ENCODE measurements around the gene RPL32.
"Not testable (repeated sequence)": the region's sequence is repeated elsewhere in the genome, so short reads cannot be mapped to it uniquely, and the experiment has no call there.

The RPL32 gene

GRCh38 chr3:12799525-12800440, 41.6 kb downstream of the RPL32 start:
- H3K9me3 ChIP-seq (ENCODE audit: control insufficient read depth in 1 of 2, low read length in 2 of 2): no peaks in the 10 kb centered on the region
- no peak overlapping the region for H3K27ac ChIP-seq (ENCODE audit: low read length)
- peaks cover 0 to 24% of the 10 kb centered on the region in 2 donors for H3K4me1 ChIP-seq (ENCODE audit: control insufficient read depth in 1 of 2, insufficient read depth in 2 of 2, low read length in 2 of 2)
- H3K36me3 ChIP-seq (ENCODE audit: control insufficient read depth in 1 of 2, insufficient read depth in 2 of 2, low read length in 2 of 2): peaks cover 6 to 22% of the 10 kb centered on the region in 2 donors
- H3K4me3 ChIP-seq (ENCODE audit: low read depth in 1 of 2, low read length in 2 of 2): no peak overlapping the region
- H3K27me3 ChIP-seq (ENCODE audit: low read depth, low read length): no peaks in the 10 kb centered on the region

GRCh38 chr3:12798559-12799179, 42.7 kb downstream of the RPL32 start:
- H3K4me3 ChIP-seq (ENCODE audit: low read depth in 1 of 2, low read length in 2 of 2): no peak overlapping the region
- no peaks in the 10 kb centered on the region for H3K9me3 ChIP-seq (ENCODE audit: control insufficient read depth in 1 of 2, low read length in 2 of 2)
- H3K4me1 ChIP-seq (ENCODE audit: control insufficient read depth in 1 of 2, insufficient read depth in 2 of 2, low read length in 2 of 2): peaks cover 0 to 24% of the 10 kb centered on the region in 2 donors
- no peak overlapping the region for H3K27ac ChIP-seq (ENCODE audit: low read length)
- H3K36me3 ChIP-seq (ENCODE audit: control insufficient read depth in 1 of 2, insufficient read depth in 2 of 2, low read length in 2 of 2): peaks cover 6 to 12% of the 10 kb centered on the region in 2 donors
- H3K27me3 ChIP-seq (ENCODE audit: low read depth, low read length): no peaks in the 10 kb centered on the region

- H3K36me3 ChIP-seq (ENCODE audit: control insufficient read depth in 1 of 2, insufficient read depth in 2 of 2, low read length in 2 of 2): peaks cover 0 to 6% of the 10 kb centered on the region in 2 donors
- H3K27me3 ChIP-seq (ENCODE audit: low read depth, low read length): no peaks in the 10 kb centered on the region
- no peak overlapping the region for H3K4me3 ChIP-seq (ENCODE audit: low read depth in 1 of 2, low read length in 2 of 2)
- H3K4me1 ChIP-seq (ENCODE audit: control insufficient read depth in 1 of 2, insufficient read depth in 2 of 2, low read length in 2 of 2): peaks cover 0 to 24% of the 10 kb centered on the region in 2 donors
- H3K9me3 ChIP-seq (ENCODE audit: control insufficient read depth in 1 of 2, low read length in 2 of 2): no peaks in the 10 kb centered on the region
- no peak overlapping the region for H3K27ac ChIP-seq (ENCODE audit: low read length)
These were observed 43.3 kb downstream of the RPL32 start for GRCh38 chr3:12797892-12798558.

GRCh38 chr3:12797124-12797891, 44.1 kb downstream of the RPL32 start:
- H3K27ac ChIP-seq (ENCODE audit: low read length): no peak overlapping the region
- H3K4me3 ChIP-seq (ENCODE audit: low read depth in 1 of 2, low read length in 2 of 2): peak overlapping the region in 1 of 2 donors; percentile 78
- no peaks in the 10 kb centered on the region for H3K9me3 ChIP-seq (ENCODE audit: control insufficient read depth in 1 of 2, low read length in 2 of 2)
- H3K4me1 ChIP-seq (ENCODE audit: control insufficient read depth in 1 of 2, insufficient read depth in 2 of 2, low read length in 2 of 2): peaks cover 0 to 24% of the 10 kb centered on the region in 2 donors
- H3K36me3 ChIP-seq (ENCODE audit: control insufficient read depth in 1 of 2, insufficient read depth in 2 of 2, low read length in 2 of 2): peaks cover 0 to 3% of the 10 kb centered on the region in 2 donors
- no peaks in the 10 kb centered on the region for H3K27me3 ChIP-seq (ENCODE audit: low read depth, low read length)

GRCh38 chr3:12796171-12797123, 44.9 kb downstream of the RPL32 start, which contains the start of gene CAND2:
CAND2 (plus strand) TSS chr3:12796680; CDS start chr3:12796721, 41 bp downstream.
- Histone ChIP-seq H3K27me3 (ENCODE audit: low read depth, low read length) (no peaks in the 10 kb centered on the region), H3K36me3 (ENCODE audit: control insufficient read depth in 1 of 2, insufficient read depth in 2 of 2, low read length in 2 of 2) (no peaks in the 10 kb centered on the region), H3K4me1 (ENCODE audit: control insufficient read depth in 1 of 2, insufficient read depth in 2 of 2, low read length in 2 of 2) (peaks cover 0 to 24% of the 10 kb centered on the region in 2 donors), H3K9me3 (ENCODE audit: control insufficient read depth in 1 of 2, low read length in 2 of 2) (no peaks in the 10 kb centered on the region), H3K27ac (ENCODE audit: low read length) (no peak within 1 kb of the TSS), H3K4me3 (ENCODE audit: low read depth in 1 of 2, low read length in 2 of 2) (peak within 1 kb of the TSS; percentile 62 to 78)

DNA sequence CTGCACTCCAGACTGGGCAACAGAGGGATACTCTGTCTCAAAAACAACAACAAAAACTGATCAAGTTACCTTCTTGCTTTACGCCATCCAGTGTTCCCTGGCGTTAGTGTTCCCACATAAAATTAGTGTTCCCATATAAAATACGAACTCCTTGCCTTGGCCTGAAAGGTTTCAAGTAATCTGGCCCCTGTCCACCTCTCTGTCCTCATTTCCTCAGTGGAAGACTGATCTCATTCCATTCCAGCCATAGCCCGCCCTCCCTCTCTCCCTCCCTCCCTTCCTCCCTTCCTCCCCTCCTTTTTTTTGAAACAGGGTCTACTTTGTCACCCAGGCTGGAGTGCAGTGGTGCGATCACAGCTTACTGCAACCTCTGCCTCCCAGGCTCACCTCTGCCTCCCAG, 47.7 kb downstream of the RPL32 start:
- no peaks in the 10 kb centered on the region for H3K27me3 ChIP-seq (ENCODE audit: low read depth, low read length)

GRCh38 chr3:12791430-12791829, 49.9 kb downstream of the RPL32 start:
- Histone ChIP-seq H3K27ac (ENCODE audit: low read length) (no peak overlapping the region), H3K9me3 (ENCODE audit: control insufficient read depth in 1 of 2, low read length in 2 of 2) (no peaks in the 10 kb centered on the region), H3K36me3 (ENCODE audit: control insufficient read depth in 1 of 2, insufficient read depth in 2 of 2, low read length in 2 of 2) (no peaks in the 10 kb centered on the region), H3K4me1 (ENCODE audit: control insufficient read depth in 1 of 2, insufficient read depth in 2 of 2, low read length in 2 of 2) (peaks cover 0 to 7% of the 10 kb centered on the region in 2 donors), H3K27me3 (ENCODE audit: low read depth, low read length) (no peaks in the 10 kb centered on the region), H3K4me3 (ENCODE audit: low read depth in 1 of 2, low read length in 2 of 2) (no peak overlapping the region)

More for the DNA sequence above, 47.7 kb downstream of the RPL32 start:
- H3K27ac ChIP-seq (ENCODE audit: low read length): no peak overlapping the region
- no peaks in the 10 kb centered on the region for H3K36me3 ChIP-seq (ENCODE audit: control insufficient read depth in 1 of 2, insufficient read depth in 2 of 2, low read length in 2 of 2)
- peaks cover 0 to 24% of the 10 kb centered on the region in 2 donors for H3K4me1 ChIP-seq (ENCODE audit: control insufficient read depth in 1 of 2, insufficient read depth in 2 of 2, low read length in 2 of 2)
- no peaks in the 10 kb centered on the region for H3K9me3 ChIP-seq (ENCODE audit: control insufficient read depth in 1 of 2, low read length in 2 of 2)
- no peak overlapping the region for H3K4me3 ChIP-seq (ENCODE audit: low read depth in 1 of 2, low read length in 2 of 2)

DNA sequence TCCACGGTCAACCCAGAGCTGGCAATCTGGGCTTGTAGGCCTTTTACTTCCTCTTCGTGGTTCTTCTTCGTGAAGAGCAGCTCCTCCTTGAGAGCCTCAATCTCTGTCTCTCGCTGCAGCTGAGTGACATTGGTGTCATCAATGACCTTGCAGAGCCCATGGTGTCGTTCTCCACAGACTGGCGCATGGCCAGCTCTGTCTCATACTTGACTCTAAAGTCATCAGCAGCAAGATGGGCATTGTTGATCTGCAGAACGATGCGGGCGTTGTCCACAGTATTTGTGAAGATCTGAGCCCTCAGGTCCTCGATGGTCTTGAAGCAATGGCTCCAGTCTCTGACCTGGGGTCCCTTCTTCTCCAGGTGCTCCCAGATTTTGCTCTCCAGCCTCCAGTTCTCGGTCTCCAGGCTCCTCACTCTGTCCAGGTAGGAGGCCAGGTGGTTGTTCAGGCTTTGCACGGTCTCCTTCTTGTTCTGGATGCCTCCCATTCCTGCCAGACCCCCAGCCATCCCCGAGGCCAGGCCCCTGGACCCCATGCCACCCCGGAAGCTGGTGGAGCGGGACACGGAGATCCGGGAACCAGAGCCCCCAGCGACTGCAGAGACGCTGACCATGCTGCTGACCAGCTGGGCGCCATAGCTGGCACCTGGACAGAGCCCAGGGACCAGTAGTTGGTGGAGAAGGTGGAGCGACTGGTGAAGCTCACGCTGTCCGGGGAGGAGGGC, 53.2 kb downstream of the RPL32 start:
- H3K36me3 ChIP-seq (ENCODE audit: control insufficient read depth in 1 of 2, insufficient read depth in 2 of 2, low read length in 2 of 2); H3K4me1 ChIP-seq (ENCODE audit: control insufficient read depth in 1 of 2, insufficient read depth in 2 of 2, low read length in 2 of 2); H3K9me3 ChIP-seq (ENCODE audit: control insufficient read depth in 1 of 2, low read length in 2 of 2); H3K27me3 ChIP-seq (ENCODE audit: low read depth, low read length); H3K4me3 ChIP-seq (ENCODE audit: low read depth in 1 of 2, low read length in 2 of 2); H3K27ac ChIP-seq (ENCODE audit: low read length): not testable (repeated sequence)

- H3K27ac ChIP-seq (ENCODE audit: low read length); H3K36me3 ChIP-seq (ENCODE audit: control insufficient read depth in 1 of 2, insufficient read depth in 2 of 2, low read length in 2 of 2); H3K4me1 ChIP-seq (ENCODE audit: control insufficient read depth in 1 of 2, insufficient read depth in 2 of 2, low read length in 2 of 2); H3K27me3 ChIP-seq (ENCODE audit: low read depth, low read length); H3K9me3 ChIP-seq (ENCODE audit: control insufficient read depth in 1 of 2, low read length in 2 of 2); H3K4me3 ChIP-seq (ENCODE audit: low read depth in 1 of 2, low read length in 2 of 2): not testable (repeated sequence)
These were observed 54.0 kb downstream of the RPL32 start for GRCh38 chr3:12787346-12787745.
